GM19397 (cell line): ENCODE measurements around the gene HINT3.
"Not testable (repeated sequence)": the region's sequence is repeated elsewhere in the genome, so short reads cannot be mapped to it uniquely, and the experiment has no call there.

Experiments used
- ATAC-seq: cut with Tn5 transposase; IDR thresholded peaks from one replicate; pipeline ENCODE4 v1.9.1; 2021; ENCODE audit warnings: mild to moderate bottlenecking, moderate library complexity; ENCODE audit not compliant: unreplicated experiment

Gene HINT3

DNA sequence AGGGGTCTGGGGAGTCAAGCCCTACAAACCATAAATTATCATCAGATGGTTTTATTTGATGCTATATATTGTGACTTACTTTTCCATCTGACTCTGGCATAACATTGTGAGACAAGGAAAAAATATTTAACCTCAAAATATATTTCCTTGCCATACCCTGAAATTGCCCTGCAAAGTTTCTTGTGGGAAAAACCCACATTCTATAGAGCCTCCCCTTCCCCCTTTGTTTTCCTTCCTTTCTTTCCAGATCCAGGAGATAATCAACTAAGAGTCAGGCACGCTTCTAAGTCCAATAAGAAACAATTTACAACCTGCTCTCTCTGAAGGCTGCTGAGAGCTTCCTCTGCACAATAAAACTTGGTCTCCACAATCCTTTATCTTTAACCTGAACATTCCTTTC lies 17.5 kb upstream of the HINT3 start:
- ATAC-seq: no peak

GRCh38 chr6:125939791-125940190 lies 16.8 kb upstream of the HINT3 start:
- no peak for ATAC-seq

GRCh38 chr6:125940247-125941041 lies 16.1 kb upstream of the HINT3 start:
- no peak for ATAC-seq

DNA sequence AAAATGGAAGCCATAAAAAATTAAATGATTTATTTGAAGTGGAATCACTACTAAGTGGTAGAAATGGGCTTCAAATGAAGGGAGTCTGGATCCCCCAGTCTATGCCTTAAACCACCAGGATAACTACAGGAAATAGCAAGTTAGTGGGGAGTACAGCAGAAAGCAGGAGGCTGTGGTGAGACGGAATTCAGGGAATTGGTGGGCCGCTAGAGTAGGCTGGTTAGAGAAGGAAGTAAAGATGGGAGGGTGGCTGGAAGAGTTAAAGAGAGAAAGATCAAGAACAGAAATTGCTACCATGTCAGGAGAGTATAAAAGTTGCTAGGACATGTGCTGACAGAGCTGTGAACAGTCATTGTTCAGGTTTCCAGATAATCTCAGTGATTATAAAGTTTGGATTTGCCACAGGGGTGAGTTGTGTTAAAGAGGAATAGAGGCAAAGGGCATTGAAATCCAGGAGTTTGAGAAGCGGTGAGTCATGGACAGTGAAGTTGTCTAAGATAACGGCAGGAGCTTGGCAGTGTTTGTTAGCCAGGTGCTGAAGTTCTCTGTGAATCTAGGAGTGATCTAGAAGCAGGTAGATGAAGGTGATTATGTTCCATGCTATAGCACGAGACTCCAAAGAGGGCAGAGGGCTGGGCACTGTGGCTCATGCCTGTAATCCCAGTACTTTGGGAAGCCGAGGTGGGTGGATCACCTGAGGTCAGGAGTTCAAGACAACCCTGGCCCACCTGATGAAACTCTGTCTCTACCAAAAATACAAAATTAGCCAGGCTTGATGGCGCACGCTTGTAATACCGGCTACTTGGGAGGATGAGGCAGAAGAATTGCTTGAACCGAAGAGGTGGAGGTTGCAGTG lies 13.7 kb upstream of the HINT3 start:
- ATAC-seq: no peak

GRCh38 chr6:125943528-125944433 lies 12.8 kb upstream of the HINT3 start:
- no peak for ATAC-seq

DNA sequence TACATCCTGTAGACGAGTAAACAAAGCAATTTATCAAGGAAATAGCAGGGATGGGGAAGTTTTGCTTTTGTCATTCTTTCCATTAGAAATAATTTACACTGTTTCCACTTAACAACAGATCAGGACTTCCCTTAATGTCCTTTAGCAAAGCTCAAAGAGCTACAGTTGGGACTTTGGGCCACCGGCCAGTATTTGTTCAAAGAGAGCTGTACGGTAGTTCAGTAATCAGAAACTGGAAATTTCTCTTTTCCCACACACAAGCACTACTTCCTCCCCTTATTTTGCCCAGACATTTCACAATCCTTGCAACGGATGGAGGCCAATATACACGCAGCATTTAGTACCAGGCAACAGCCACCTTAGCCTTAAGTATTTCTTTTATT lies 12.1 kb upstream of the HINT3 start:
- no peak for ATAC-seq

DNA sequence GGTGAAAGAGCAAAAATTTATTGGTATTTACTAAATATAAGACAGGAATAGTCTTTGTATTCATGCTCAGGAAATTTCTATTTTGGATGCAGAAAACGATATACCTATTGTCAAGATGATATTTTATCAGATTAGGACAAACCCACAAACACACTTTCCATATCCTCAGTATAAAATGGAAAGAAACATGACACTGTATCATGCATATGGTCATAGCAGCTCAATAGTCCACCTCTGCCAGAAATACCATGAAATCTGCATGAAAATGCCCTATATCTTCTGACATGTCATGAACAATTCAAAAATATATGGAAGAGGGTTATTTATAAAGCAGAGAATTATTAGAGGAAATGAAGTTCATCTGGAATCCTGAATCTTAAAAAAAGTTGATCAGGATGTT lies 11.7 kb upstream of the HINT3 start:
- no peak for ATAC-seq

DNA sequence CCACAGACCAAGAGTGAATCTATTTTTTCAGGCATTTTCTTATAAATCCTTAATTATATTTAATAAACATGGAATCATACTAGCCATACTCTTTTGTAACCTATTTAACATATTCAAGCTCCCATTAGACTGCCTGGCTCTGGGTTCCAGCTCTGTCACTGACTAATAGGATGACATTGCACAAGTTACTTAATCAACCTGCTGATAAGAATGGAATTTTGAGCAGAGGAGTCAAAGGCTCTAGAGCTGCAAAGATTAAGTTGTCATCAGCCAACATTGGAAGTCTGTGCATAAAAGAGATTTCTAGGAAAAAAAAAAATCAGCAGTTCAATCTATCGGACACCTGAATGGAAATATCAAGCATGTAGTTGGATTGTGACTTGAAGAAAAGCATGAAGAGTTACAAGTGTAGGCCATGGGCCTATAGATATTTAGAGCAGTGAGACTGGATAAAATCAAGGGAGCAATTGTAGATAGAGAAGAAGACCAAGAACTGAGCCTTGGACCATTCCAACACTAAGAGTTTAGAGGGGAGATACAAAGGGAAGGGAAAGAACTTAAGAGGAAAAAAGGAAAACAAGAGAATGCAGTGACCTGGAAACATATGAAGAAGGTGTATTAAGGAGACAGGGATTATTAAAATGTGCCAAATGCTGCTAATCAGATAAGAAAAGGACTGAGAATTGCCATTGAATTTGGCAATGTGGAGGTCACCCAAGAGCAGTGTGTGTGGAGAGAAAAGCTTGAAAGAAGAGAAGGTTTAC lies 11.0 kb upstream of the HINT3 start:
- no peak for ATAC-seq

- no peak for ATAC-seq
Measured at GRCh38 chr6:125947615-125948014, 9.0 kb upstream of the HINT3 start.

GRCh38 chr6:125948455-125948854 lies 8.1 kb upstream of the HINT3 start:
- ATAC-seq: no peak

DNA sequence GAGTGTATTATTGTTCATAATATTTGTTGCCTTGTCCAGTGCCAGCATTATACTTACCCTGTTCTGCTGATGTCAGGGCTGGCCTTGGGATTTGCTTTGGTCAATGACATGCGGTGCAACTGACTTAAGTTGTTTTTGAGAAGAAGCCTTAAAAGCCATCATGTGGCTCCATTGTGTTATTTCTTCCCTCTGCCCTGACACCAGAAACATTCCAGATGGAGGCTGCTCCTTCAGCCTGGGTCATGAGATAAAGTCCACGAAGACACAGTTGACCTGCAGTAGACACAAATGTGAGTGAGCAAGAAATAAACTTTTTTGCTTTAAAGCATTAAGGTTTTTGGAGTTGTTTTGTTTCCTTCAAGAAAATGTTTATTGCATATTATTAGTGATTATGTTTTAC lies 7.5 kb upstream of the HINT3 start:
- no peak for ATAC-seq

DNA sequence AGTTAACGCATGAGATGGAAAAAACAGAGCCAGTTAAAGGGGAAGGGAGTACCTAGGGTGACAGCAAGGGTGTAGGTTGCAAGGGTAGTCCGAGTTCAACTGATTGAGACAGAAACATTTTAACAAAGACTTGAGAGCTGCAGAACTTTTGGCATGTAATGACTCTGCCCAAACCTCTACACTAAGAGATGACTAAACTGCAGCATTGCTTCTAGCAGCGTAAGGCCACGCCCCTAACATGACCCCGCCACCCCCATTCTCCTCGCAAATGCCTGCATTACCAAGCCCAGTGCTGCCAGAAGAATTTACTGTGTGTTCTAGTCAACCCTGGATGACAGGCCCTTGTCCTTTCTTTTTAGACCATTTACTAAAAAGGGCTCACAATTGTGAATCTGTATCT lies 6.3 kb upstream of the HINT3 start:
- no peak for ATAC-seq

GRCh38 chr6:125950716-125951115 lies 5.9 kb upstream of the HINT3 start:
- ATAC-seq: not testable (repeated sequence)

GRCh38 chr6:125951323-125951722 lies 5.2 kb upstream of the HINT3 start:
- no peak for ATAC-seq

GRCh38 chr6:125952764-125953501 lies 3.6 kb upstream of the HINT3 start:
- ATAC-seq: no peak

DNA sequence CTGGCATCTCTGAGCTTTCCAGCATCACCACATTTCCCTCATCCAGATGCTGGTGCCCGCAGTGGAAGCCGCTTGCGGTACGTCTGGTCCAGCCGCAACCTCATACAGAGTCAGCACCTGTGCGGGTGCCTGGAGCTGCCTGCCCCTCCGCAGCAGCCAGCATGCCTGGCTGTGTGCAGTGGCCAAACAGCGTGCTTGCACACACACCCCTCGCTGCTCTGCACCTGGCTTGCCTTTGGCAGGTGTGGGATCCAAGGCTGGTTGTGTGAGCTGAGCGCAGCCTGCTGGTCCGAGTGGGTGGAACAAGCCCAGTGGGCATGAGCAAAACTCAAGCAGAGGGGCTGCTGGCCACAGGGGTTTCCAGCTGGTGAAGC lies 3.1 kb upstream of the HINT3 start:
- no peak for ATAC-seq

GRCh38 chr6:125954735-125955339 lies 1.7 kb upstream of the HINT3 start:
- ATAC-seq: no peak

DNA sequence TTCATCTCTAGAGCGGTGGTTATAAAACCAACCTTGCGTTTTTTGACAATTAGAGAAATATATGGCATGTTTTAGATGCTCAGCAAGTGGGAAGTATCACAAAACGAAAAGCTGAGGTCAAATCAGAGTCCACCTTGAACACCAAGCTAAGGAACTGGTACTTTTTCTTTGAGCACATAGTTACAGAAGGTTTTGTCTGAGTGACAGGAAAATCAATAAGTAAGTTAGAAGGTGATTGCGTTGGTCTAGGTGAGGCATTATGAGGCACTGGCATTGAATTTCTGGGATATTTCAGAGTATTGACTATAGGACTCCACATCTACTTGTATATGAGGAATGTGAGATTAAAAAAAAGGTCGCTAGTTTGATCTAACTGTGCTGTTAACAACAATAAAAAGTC lies 597 bp upstream of the HINT3 start:
- ATAC-seq: no peak

- ATAC-seq: no peak
Measured at GRCh38 chr6:125957391-125957693, 772 bp downstream of the HINT3 start.

DNA sequence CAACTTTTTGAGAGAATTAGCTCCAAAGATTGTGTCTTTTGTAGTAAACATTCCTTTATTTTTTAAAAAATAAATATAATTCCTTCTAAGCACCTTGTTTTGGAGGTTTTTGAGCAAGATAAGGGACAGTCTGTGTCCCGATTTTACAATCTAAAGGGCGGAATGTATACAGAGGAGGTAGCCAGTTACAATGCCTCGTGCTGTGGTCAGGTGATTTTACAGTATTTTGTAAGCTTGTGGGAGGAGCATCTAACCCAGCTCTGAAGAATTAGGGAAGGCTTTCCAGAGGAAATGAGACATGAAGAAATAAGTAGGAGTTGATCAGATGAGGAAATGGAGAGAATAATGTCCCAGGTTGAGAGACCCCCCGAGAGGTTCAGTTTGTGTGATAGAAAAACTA lies 1.3 kb downstream of the HINT3 start:
- ATAC-seq: no peak
